HuH-7.5 (cell line): ENCODE data around the gene ATP2B3.
A peak's percentile ranks its signal among the peaks of the same experiment; 100 is the strongest.

Source experiments
- DNase-seq: peaks from one replicate; pipeline ENCODE4 v3.0.0; 2011; ENCODE audit warnings: low spot score

ATP2B3 gene

GRCh38 chrX:153568451-153569011 lies 51.1 kb downstream of the ATP2B3 start:
- DNase-seq: peak; percentile 46

DNA sequence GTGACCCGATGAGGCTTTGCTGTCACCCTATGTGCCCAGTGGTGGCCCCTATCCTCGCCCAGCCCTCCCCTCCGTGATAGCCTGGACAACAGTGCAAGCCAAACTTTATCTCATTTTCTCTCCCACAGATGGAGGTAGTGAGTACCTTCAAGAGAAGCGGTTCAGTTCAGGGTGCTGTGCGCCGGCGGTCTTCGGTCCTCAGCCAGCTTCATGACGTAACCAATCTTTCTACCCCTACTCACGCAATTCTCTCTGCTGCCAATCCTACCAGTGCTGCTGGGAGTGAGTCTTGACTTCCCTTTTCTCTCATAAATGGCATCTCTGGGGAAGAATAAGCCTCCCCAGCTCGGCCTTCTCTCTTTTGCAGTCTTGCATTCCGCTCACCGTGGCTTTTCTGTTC lies 52.0 kb downstream of the ATP2B3 start:
- DNase-seq: no peak

- DNase-seq: no peak
Measured at GRCh38 chrX:153571534-153571908, 54.1 kb downstream of the ATP2B3 start.

GRCh38 chrX:153572601-153573000 lies 55.2 kb downstream of the ATP2B3 start:
- DNase-seq: no peak

- DNase-seq: peak; percentile 34
Measured at GRCh38 chrX:153573984-153574383, 56.5 kb downstream of the ATP2B3 start.

- DNase-seq: no peak
Measured at GRCh38 chrX:153576239-153576870, 58.9 kb downstream of the ATP2B3 start.

- no peak for DNase-seq
Measured at GRCh38 chrX:153576961-153577360, 59.5 kb downstream of the ATP2B3 start.

DNA sequence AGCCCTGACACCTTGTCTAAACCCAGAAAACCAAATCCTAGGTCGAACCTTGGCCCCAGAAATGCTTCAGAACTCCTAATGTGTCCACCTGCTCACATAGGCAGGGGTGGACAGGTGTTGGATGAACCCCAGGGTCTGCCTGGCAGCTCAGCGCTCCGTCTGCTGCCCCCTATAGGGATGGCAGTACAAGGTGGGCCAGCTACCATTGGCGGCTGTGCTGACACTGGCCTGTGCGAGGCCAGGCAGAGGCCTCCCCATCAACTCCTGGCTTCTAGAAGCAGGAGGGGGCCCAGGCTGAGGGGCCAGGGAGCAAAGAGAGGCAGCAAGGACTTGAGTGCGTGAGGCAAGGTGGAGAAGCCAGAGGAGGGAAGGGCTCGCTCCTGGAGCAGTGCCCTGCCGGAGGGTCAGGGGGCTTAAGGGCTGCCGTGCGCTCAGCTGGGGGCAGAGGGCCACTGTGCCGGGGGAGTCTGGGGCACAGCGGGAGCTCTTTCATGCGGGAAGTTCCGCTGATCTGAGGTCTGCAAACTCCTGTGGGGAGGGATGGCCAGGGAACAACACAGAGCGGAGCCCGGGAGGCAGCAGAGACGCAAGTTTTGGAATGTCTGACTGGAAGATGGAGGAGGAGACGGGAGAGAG lies 60.9 kb downstream of the ATP2B3 start:
- DNase-seq: no peak

GRCh38 chrX:153578889-153579288 lies 61.4 kb downstream of the ATP2B3 start:
- no peak for DNase-seq

GRCh38 chrX:153580700-153581386 lies 63.4 kb downstream of the ATP2B3 start:
- peak; percentile 51 for DNase-seq

GRCh38 chrX:153582896-153583295 lies 65.5 kb downstream of the ATP2B3 start:
- no peak for DNase-seq

GRCh38 chrX:153583433-153583832 lies 66.0 kb downstream of the ATP2B3 start:
- no peak for DNase-seq

DNA sequence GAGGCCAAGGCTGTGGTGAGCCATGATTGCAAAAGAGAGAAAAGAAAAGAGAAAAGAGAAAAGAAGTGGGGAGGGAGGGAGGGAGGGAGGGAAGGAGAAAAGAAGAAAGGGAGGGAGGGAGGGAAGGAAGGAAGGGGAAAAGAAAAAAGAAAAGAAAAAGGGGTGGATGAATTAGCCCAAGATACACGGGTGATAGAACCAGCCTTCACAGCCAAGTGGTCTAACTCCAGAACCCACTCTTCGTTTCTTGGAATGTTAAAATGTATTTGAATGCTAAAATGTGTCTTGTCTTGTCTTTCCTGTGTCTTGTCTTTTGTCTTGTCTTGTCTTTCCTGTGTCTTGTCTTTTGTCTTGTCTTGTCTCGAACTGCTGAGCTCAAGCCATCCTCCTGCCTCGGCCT lies 68.4 kb downstream of the ATP2B3 start:
- no peak for DNase-seq

DNA sequence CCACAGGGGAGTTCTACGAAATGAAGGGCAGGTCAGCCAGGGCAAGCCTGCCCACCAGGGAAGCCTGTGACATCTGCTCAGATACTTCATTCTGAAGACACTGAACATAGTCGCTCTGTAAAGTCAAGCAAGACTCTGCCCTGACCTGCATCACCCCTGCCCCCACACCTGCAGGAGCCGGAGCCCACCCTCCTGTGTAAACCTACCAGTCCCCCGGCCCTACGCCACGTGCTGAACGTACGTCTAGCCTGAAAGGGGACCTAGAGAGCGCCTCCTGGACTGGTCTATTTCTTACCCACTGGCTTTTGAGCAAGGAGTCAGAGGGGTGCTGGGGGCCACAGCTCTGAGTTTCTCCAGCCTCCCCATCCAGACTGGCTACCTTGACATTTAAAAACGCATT lies 69.9 kb downstream of the ATP2B3 start:
- DNase-seq: no peak

GRCh38 chrX:153588021-153588781 lies 70.8 kb downstream of the ATP2B3 start:
- DNase-seq: no peak

DNA sequence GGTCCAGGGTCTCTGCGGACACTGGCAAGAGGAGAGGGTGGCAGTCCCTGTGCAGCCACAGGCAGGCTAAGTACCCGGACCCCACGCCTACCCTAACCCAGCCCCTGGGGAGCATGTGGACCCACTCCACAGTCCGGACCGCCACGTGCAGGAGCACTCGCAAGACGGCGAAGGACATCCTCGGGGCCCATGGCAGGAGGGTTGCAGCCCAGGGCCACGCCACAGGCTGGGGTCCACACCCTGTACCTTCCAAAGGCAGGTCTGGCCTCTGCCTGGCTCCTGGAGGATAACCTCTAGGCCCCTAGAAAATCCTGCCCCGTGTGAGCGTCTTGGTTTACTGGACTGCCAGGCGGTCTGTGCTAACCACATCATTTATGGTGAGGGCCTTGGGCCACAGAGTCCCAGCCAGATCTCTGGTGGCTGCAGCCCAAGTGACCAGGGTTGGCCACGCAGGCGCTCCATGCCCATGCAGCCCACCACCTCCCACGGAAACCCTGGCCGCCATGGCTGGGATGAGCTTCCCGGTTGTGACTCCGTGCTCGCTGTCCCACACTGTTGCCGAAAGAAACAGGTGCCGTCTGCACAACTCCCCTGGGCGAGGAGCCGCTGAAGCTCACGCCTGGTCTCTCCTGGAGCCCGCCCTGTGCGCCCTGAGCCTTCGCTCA lies 71.5 kb downstream of the ATP2B3 start:
- no peak for DNase-seq

DNA sequence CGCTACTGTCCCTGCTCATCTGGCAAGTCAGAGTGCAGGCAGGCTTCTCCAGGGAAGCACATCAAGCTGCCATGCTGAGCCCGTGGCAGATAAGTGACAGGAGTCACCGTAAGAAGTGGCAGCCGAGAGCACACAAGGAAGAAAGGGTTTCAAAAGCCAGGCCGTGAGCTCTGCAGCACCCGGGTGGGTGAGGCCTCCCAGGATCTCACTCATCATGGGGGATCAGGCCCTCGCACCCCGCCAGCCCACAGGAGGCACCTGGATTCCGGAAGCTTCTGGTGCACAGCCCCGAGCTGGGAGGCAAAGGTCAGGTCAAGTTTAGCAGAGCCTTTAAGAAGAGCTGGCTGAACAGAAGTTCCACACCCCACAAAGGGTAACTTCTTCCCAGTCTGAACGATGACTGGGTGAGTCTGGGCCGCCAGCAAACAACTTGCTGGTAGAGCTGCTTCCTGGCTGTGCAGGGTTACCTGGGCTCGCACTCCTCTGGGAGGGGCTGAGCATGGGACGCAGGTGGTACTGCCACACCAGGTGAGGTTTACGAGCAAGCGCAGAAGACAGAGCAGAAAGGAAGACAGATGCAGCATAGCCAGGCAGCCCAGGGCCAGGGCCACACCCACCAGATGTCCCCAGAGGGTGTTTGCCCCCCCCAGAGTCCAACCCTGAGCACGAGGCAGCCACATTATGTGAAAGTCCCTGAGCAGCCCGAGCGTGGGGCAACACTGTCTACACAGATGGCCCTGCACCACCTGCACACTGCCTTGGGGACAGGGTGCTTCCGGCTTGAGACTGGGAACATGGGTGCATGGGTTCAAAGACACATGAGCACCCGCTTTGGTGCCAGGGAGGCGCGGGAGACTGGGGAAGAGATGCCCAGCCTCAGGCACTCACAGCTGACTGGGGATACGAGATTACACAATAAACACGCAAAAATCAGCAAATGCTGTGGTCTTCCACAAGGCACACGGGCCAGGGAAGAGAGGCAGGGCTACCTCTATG lies 73.8 kb downstream of the ATP2B3 start:
- DNase-seq: no peak

GRCh38 chrX:153592091-153592833 lies 74.8 kb downstream of the ATP2B3 start:
- no peak for DNase-seq

GRCh38 chrX:153592966-153593688 lies 75.7 kb downstream of the ATP2B3 start:
- DNase-seq: no peak
